ENCODE measurements around the gene SASS6.
"Not testable (repeated sequence)": the region's sequence is repeated elsewhere in the genome, so short reads cannot be mapped to it uniquely, and the experiment has no call there.

Gene SASS6

GRCh38 chr1:100073531-100073930 lies 59.2 kb downstream of the SASS6 start:
- H3K27me3 ChIP-seq (ENCODE audit: low read depth, low read length), result no peaks in the 10 kb centered on the region
- no peaks in the 10 kb centered on the region for H3K9me3 ChIP-seq (ENCODE audit: control insufficient read depth in 1 of 2, low read length in 2 of 2)
- H3K4me1 ChIP-seq (ENCODE audit: control insufficient read depth in 1 of 2, insufficient read depth in 2 of 2, low read length in 2 of 2), result no peaks in the 10 kb centered on the region
- no peak overlapping the region for H3K4me3 ChIP-seq (ENCODE audit: low read depth in 1 of 2, low read length in 2 of 2)
- peaks cover 45 to 49% of the 10 kb centered on the region in 2 donors for H3K36me3 ChIP-seq (ENCODE audit: control insufficient read depth in 1 of 2, insufficient read depth in 2 of 2, low read length in 2 of 2)
- no peak overlapping the region for H3K27ac ChIP-seq (ENCODE audit: low read length)

- Histone ChIP-seq H3K9me3 (ENCODE audit: control insufficient read depth in 1 of 2, low read length in 2 of 2) (no peaks in the 10 kb centered on the region), H3K27me3 (ENCODE audit: low read depth, low read length) (no peaks in the 10 kb centered on the region), H3K4me1 (ENCODE audit: control insufficient read depth in 1 of 2, insufficient read depth in 2 of 2, low read length in 2 of 2) (peaks cover 0 to 8% of the 10 kb centered on the region in 2 donors), H3K36me3 (ENCODE audit: control insufficient read depth in 1 of 2, insufficient read depth in 2 of 2, low read length in 2 of 2) (peaks cover 47 to 56% of the 10 kb centered on the region in 2 donors), H3K4me3 (ENCODE audit: low read depth in 1 of 2, low read length in 2 of 2) (no peak overlapping the region), H3K27ac (ENCODE audit: low read length) (no peak overlapping the region)
Observed at GRCh38 chr1:100070201-100070939, 62.4 kb downstream of the SASS6 start.

DNA sequence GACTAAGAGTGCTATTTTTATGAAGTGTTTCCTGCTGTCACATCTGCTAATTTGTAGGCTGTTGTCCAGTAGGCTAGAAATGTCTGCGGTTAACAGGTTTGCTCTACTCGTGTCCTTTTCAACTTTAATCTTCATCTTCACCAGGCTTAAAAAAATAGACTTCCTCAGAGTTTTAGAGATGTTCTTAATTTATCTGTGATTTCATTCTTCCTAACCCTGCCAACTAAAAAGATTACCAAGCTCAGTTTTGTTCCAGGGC lies 66.8 kb downstream of the SASS6 start:
- no peaks in the 10 kb centered on the region for H3K9me3 ChIP-seq (ENCODE audit: control insufficient read depth in 1 of 2, low read length in 2 of 2)
- H3K4me1 ChIP-seq (ENCODE audit: control insufficient read depth in 1 of 2, insufficient read depth in 2 of 2, low read length in 2 of 2), result peaks cover 0 to 9% of the 10 kb centered on the region in 2 donors
- peaks cover 42 to 48% of the 10 kb centered on the region in 2 donors for H3K36me3 ChIP-seq (ENCODE audit: control insufficient read depth in 1 of 2, insufficient read depth in 2 of 2, low read length in 2 of 2)
- H3K27ac ChIP-seq (ENCODE audit: low read length), result no peak overlapping the region
- no peak overlapping the region for H3K4me3 ChIP-seq (ENCODE audit: low read depth in 1 of 2, low read length in 2 of 2)
- H3K27me3 ChIP-seq (ENCODE audit: low read depth, low read length), result no peaks in the 10 kb centered on the region

GRCh38 chr1:100065183-100065968 lies 67.4 kb downstream of the SASS6 start:
- H3K36me3 ChIP-seq (ENCODE audit: control insufficient read depth in 1 of 2, insufficient read depth in 2 of 2, low read length in 2 of 2), result peaks cover 47 to 51% of the 10 kb centered on the region in 2 donors
- H3K27me3 ChIP-seq (ENCODE audit: low read depth, low read length), result no peaks in the 10 kb centered on the region

DNA sequence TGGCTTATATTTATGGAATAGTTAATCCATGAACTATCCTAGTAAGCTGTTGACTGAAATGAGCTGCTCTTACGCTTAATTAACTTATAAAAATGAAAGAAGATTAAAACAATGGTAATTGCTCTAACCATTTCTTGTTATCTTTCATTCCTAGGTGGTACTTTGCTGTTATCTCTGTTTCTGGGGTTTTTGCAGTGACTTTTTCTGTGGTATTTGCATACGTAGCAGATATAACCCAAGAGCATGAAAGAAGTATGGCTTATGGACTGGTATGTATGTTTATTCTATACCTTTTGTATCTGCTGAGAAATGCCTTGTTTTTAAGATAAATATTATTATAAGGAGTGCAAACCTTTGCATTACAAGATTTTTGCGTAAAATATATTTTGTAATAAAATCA lies 71.0 kb downstream of the SASS6 start:
- Histone ChIP-seq H3K27me3 (ENCODE audit: low read depth, low read length) (no peaks in the 10 kb centered on the region), H3K27ac (ENCODE audit: low read length) (no peak overlapping the region), H3K4me1 (ENCODE audit: control insufficient read depth in 1 of 2, insufficient read depth in 2 of 2, low read length in 2 of 2) (peaks cover 0 to 9% of the 10 kb centered on the region in 2 donors), H3K4me3 (ENCODE audit: low read depth in 1 of 2, low read length in 2 of 2) (no peak overlapping the region), H3K36me3 (ENCODE audit: control insufficient read depth in 1 of 2, insufficient read depth in 2 of 2, low read length in 2 of 2) (peaks cover 25 to 29% of the 10 kb centered on the region in 2 donors), H3K9me3 (ENCODE audit: control insufficient read depth in 1 of 2, low read length in 2 of 2) (no peaks in the 10 kb centered on the region)

More at GRCh38 chr1:100065183-100065968, 67.4 kb downstream of the SASS6 start:
- Histone ChIP-seq H3K4me1 (ENCODE audit: control insufficient read depth in 1 of 2, insufficient read depth in 2 of 2, low read length in 2 of 2) (peaks cover 0 to 9% of the 10 kb centered on the region in 2 donors), H3K4me3 (ENCODE audit: low read depth in 1 of 2, low read length in 2 of 2) (no peak overlapping the region), H3K9me3 (ENCODE audit: control insufficient read depth in 1 of 2, low read length in 2 of 2) (no peaks in the 10 kb centered on the region), H3K27ac (ENCODE audit: low read length) (no peak overlapping the region)

- no peak overlapping the region for H3K4me3 ChIP-seq (ENCODE audit: low read depth in 1 of 2, low read length in 2 of 2)
- H3K27ac ChIP-seq (ENCODE audit: low read length), result no peak overlapping the region
- no peaks in the 10 kb centered on the region for H3K9me3 ChIP-seq (ENCODE audit: control insufficient read depth in 1 of 2, low read length in 2 of 2)
- H3K36me3 ChIP-seq (ENCODE audit: control insufficient read depth in 1 of 2, insufficient read depth in 2 of 2, low read length in 2 of 2), result peaks cover 0 to 9% of the 10 kb centered on the region in 2 donors
- peaks cover 0 to 4% of the 10 kb centered on the region in 2 donors for H3K4me1 ChIP-seq (ENCODE audit: control insufficient read depth in 1 of 2, insufficient read depth in 2 of 2, low read length in 2 of 2)
- H3K27me3 ChIP-seq (ENCODE audit: low read depth, low read length), result no peaks in the 10 kb centered on the region
Observed at GRCh38 chr1:100053727-100054126, 79.0 kb downstream of the SASS6 start.

DNA sequence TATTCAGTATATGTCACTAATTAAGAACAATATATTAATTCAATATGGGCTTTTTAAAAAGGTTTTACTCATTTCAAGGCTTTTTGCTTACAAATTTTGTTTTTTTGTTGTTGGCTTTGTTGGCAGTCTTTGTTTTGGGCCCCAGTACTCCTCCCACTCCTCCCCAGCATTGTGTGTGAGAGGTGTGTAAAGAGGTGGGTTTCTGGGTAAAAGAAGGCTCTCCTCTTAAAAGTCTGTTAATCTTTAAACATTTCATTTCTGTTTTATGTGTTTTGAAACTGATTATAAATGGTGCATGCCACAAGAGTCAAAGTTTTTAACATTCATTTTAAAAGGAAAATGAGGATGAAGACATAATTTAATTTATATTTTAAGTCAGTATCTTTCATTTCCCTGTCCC lies 79.6 kb downstream of the SASS6 start:
- Histone ChIP-seq H3K4me3 (ENCODE audit: low read depth in 1 of 2, low read length in 2 of 2) (no peak overlapping the region), H3K4me1 (ENCODE audit: control insufficient read depth in 1 of 2, insufficient read depth in 2 of 2, low read length in 2 of 2) (peaks cover 0 to 7% of the 10 kb centered on the region in 2 donors), H3K27me3 (ENCODE audit: low read depth, low read length) (no peaks in the 10 kb centered on the region), H3K27ac (ENCODE audit: low read length) (no peak overlapping the region), H3K36me3 (ENCODE audit: control insufficient read depth in 1 of 2, insufficient read depth in 2 of 2, low read length in 2 of 2) (peaks cover 0 to 9% of the 10 kb centered on the region in 2 donors), H3K9me3 (ENCODE audit: control insufficient read depth in 1 of 2, low read length in 2 of 2) (no peaks in the 10 kb centered on the region)

- Histone ChIP-seq H3K4me3 (ENCODE audit: low read depth in 1 of 2, low read length in 2 of 2) (no peak overlapping the region), H3K36me3 (ENCODE audit: control insufficient read depth in 1 of 2, insufficient read depth in 2 of 2, low read length in 2 of 2) (peaks cover 0 to 5% of the 10 kb centered on the region in 2 donors), H3K9me3 (ENCODE audit: control insufficient read depth in 1 of 2, low read length in 2 of 2) (no peaks in the 10 kb centered on the region), H3K4me1 (ENCODE audit: control insufficient read depth in 1 of 2, insufficient read depth in 2 of 2, low read length in 2 of 2) (peaks cover 0 to 7% of the 10 kb centered on the region in 2 donors), H3K27ac (ENCODE audit: low read length) (no peak overlapping the region), H3K27me3 (ENCODE audit: low read depth, low read length) (no peaks in the 10 kb centered on the region)
Observed at GRCh38 chr1:100051893-100052292, 80.8 kb downstream of the SASS6 start.

DNA sequence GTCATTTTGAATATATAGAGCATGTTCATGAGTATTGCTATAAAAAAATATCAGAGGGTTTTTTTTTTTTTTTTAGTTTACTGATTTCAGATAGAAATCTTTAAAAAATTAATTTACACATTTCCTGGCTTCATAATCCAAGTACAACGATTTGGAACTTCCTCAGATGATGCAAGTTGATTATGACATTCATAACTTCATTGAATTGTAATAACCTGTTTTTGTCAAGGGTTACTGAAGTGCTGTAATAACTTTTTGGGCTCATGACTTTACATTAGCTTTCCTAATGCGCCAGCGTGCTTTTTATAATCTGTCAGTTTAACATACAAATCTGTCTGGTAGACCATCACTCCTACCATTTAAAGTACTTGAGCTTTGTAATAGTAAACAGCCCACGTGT lies 81.3 kb downstream of the SASS6 start:
- H3K4me1 ChIP-seq (ENCODE audit: control insufficient read depth in 1 of 2, insufficient read depth in 2 of 2, low read length in 2 of 2), result peaks cover 0 to 7% of the 10 kb centered on the region in 2 donors
- no peak overlapping the region for H3K4me3 ChIP-seq (ENCODE audit: low read depth in 1 of 2, low read length in 2 of 2)
- no peak overlapping the region for H3K27ac ChIP-seq (ENCODE audit: low read length)
- H3K9me3 ChIP-seq (ENCODE audit: control insufficient read depth in 1 of 2, low read length in 2 of 2), result no peaks in the 10 kb centered on the region
- no peaks in the 10 kb centered on the region for H3K27me3 ChIP-seq (ENCODE audit: low read depth, low read length)
- H3K36me3 ChIP-seq (ENCODE audit: control insufficient read depth in 1 of 2, insufficient read depth in 2 of 2, low read length in 2 of 2), result peaks cover 0 to 5% of the 10 kb centered on the region in 2 donors

DNA sequence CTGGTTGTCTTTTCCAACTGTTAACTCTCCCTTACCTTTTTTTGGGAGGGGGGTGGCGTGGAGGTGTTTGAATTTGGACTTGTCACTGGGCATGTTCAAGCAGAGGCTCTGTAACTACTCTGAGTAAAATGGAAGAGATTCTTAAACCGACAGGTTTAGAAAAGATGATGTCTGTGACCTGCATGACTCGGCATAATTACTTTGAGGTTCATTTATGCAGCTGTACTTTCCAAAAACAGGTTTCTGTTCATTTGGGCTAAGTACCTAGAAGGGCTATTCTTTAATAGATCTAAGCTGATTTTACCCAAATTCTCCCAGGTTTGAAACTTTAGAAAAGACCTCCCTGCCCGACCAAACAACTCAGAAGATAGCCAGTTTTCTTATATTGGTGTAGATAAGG lies 82.6 kb downstream of the SASS6 start:
- peaks cover 0 to 5% of the 10 kb centered on the region in 2 donors for H3K36me3 ChIP-seq (ENCODE audit: control insufficient read depth in 1 of 2, insufficient read depth in 2 of 2, low read length in 2 of 2)
- no peaks in the 10 kb centered on the region for H3K9me3 ChIP-seq (ENCODE audit: control insufficient read depth in 1 of 2, low read length in 2 of 2)
- no peak overlapping the region for H3K4me3 ChIP-seq (ENCODE audit: low read depth in 1 of 2, low read length in 2 of 2)
- peaks cover 0 to 7% of the 10 kb centered on the region in 2 donors for H3K4me1 ChIP-seq (ENCODE audit: control insufficient read depth in 1 of 2, insufficient read depth in 2 of 2, low read length in 2 of 2)
- H3K27me3 ChIP-seq (ENCODE audit: low read depth, low read length), result no peaks in the 10 kb centered on the region
- no peak overlapping the region for H3K27ac ChIP-seq (ENCODE audit: low read length)

GRCh38 chr1:100047235-100047708 lies 85.5 kb downstream of the SASS6 start:
- H3K27ac ChIP-seq (ENCODE audit: low read length), result not testable (repeated sequence)

More at GRCh38 chr1:100047235-100047708, 85.5 kb downstream of the SASS6 start:
- H3K4me3 ChIP-seq (ENCODE audit: low read depth in 1 of 2, low read length in 2 of 2); H3K4me1 ChIP-seq (ENCODE audit: control insufficient read depth in 1 of 2, insufficient read depth in 2 of 2, low read length in 2 of 2); H3K27me3 ChIP-seq (ENCODE audit: low read depth, low read length); H3K36me3 ChIP-seq (ENCODE audit: control insufficient read depth in 1 of 2, insufficient read depth in 2 of 2, low read length in 2 of 2); H3K9me3 ChIP-seq (ENCODE audit: control insufficient read depth in 1 of 2, low read length in 2 of 2): not testable (repeated sequence)
